ENCODE measurements around the gene TRIM54. TPM values are rescaled to one million over a fixed set of nuclear protein-coding genes. Genes with fewer than 3 reads are reported as not detected.

TRIM54 gene
- total RNA-seq, 6 donors from 2014 or later: 0.49 TPM; not detected in 5

GRCh38 chr2:27237341-27237945 lies 44.8 kb upstream of the TRIM54 start:
- no peak overlapping the region for H3K4me3 ChIP-seq
- no peaks in the 10 kb centered on the region for H3K4me1 ChIP-seq
- no peak for DNase-seq
- ATAC-seq (ENCODE audit: low FRiP score in 2 of 2): no peak
- 96 to 97% methylated on average over 10 to 15 of the region's 15 CpGs for WGBS, 2 donors
- H3K9me3 ChIP-seq: no peaks in the 10 kb centered on the region
- TF ChIP-seq POLR2A (IDR thresholded peaks at IDR 0.05): no peak
- no peak for TF ChIP-seq POLR2AphosphoS5 (IDR thresholded peaks at IDR 0.05)
- TF ChIP-seq, protein P1, sequence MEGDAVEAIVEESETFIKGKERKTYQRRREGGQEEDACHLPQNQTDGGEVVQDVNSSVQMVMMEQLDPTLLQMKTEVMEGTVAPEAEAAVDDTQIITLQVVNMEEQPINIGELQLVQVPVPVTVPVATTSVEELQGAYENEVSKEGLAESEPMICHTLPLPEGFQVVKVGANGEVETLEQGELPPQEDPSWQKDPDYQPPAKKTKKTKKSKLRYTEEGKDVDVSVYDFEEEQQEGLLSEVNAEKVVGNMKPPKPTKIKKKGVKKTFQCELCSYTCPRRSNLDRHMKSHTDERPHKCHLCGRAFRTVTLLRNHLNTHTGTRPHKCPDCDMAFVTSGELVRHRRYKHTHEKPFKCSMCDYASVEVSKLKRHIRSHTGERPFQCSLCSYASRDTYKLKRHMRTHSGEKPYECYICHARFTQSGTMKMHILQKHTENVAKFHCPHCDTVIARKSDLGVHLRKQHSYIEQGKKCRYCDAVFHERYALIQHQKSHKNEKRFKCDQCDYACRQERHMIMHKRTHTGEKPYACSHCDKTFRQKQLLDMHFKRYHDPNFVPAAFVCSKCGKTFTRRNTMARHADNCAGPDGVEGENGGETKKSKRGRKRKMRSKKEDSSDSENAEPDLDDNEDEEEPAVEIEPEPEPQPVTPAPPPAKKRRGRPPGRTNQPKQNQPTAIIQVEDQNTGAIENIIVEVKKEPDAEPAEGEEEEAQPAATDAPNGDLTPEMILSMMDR (IDR thresholded peaks at IDR 0.05): no peak
- no peak for TF ChIP-seq EP300 (IDR thresholded peaks at IDR 0.05)
- H3K36me3 ChIP-seq: peaks cover 42 to 100% (median 100%) of the 10 kb centered on the region in 4 donors
- H3K27me3 ChIP-seq: no peaks in the 10 kb centered on the region
- no peak overlapping the region for H3K27ac ChIP-seq

DNA sequence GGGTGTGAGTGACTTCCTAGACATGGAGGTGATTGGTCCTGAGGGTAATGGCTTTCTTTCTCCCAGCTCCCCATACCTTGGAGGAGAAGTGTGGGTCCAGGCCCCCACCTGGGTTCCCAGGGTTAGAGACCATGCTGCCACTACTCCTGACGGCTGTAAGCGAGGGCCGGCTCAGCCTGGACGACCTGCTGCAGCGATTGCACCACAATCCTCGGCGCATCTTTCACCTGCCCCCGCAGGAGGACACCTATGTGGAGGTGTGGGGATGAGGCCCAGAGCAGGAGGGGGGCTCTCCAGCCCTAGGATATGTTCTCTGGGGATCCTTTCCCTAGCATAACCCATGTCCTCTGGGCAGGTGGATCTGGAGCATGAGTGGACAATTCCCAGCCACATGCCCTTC lies 43.3 kb upstream of the TRIM54 start:
- no peaks in the 10 kb centered on the region for H3K4me1 ChIP-seq
- no peak overlapping the region for H3K4me3 ChIP-seq
- no peak overlapping the region for H3K27ac ChIP-seq
- H3K36me3 ChIP-seq: peaks cover 31 to 100% (median 99%) of the 10 kb centered on the region in 4 donors
- TF ChIP-seq, protein P1 (IDR thresholded peaks at IDR 0.05): no peak
- no peak for TF ChIP-seq EP300 (IDR thresholded peaks at IDR 0.05)
- H3K9me3 ChIP-seq: no peaks in the 10 kb centered on the region
- ATAC-seq (ENCODE audit: low FRiP score in 2 of 2) (no peak), DNase-seq (no peak)
- H3K27me3 ChIP-seq: no peaks in the 10 kb centered on the region
- 94 to 100% methylated on average over 6 to 7 of the region's 8 CpGs for WGBS, 2 donors

GRCh38 chr2:27240406-27240805 lies 41.8 kb upstream of the TRIM54 start:
- no peaks in the 10 kb centered on the region for H3K9me3 ChIP-seq
- H3K27me3 ChIP-seq: no peaks in the 10 kb centered on the region
- WGBS, 2 donors: 96 to 97% methylated on average over 9 of the region's 9 CpGs
- H3K27ac ChIP-seq: no peak overlapping the region
- ATAC-seq (ENCODE audit: low FRiP score in 2 of 2) (no peak), DNase-seq (no peak)
- peaks cover 22 to 91% (median 89%) of the 10 kb centered on the region in 4 donors for H3K36me3 ChIP-seq
- no peak overlapping the region for H3K4me3 ChIP-seq
- no peaks in the 10 kb centered on the region for H3K4me1 ChIP-seq
- TF ChIP-seq EP300 (IDR thresholded peaks at IDR 0.05): no peak

GRCh38 chr2:27241761-27242613 lies 40.2 kb upstream of the TRIM54 start:
- TF ChIP-seq POLR2AphosphoS5 (IDR thresholded peaks at IDR 0.05): no peak
- no peak for TF ChIP-seq POLR2A (IDR thresholded peaks at IDR 0.05)
- no peak for TF ChIP-seq EP300 (IDR thresholded peaks at IDR 0.05)
- TF ChIP-seq, protein P1 (IDR thresholded peaks at IDR 0.05): no peak
- no peaks in the 10 kb centered on the region for H3K9me3 ChIP-seq
- H3K27ac ChIP-seq: no peak overlapping the region
- no peak overlapping the region for H3K4me3 ChIP-seq
- no peaks in the 10 kb centered on the region for H3K4me1 ChIP-seq
- no peak for DNase-seq
- no peak for ATAC-seq (ENCODE audit: low FRiP score in 2 of 2)
- 86 to 87% methylated on average over 20 to 24 of the region's 24 CpGs for WGBS, 2 donors
- no peaks in the 10 kb centered on the region for H3K27me3 ChIP-seq
- H3K36me3 ChIP-seq: peaks cover 14 to 76% (median 73%) of the 10 kb centered on the region in 4 donors

GRCh38 chr2:27242614-27242951 lies 39.6 kb upstream of the TRIM54 start:
- TF ChIP-seq, protein P1 (IDR thresholded peaks at IDR 0.05): no peak
- TF ChIP-seq EP300 (IDR thresholded peaks at IDR 0.05): no peak
- no peak for TF ChIP-seq POLR2AphosphoS5 (IDR thresholded peaks at IDR 0.05)
- no peak for TF ChIP-seq POLR2A (IDR thresholded peaks at IDR 0.05)
- WGBS, 2 donors: 96 to 99% methylated on average over 14 to 16 of the region's 16 CpGs
- H3K27me3 ChIP-seq: no peaks in the 10 kb centered on the region
- no peaks in the 10 kb centered on the region for H3K4me1 ChIP-seq
- no peak overlapping the region for H3K27ac ChIP-seq
- no peaks in the 10 kb centered on the region for H3K9me3 ChIP-seq
- DNase-seq (no peak), ATAC-seq (ENCODE audit: low FRiP score in 2 of 2) (peak in 1 of 2 donors; percentile 23)
- peaks cover 10 to 70% (median 68%) of the 10 kb centered on the region in 4 donors for H3K36me3 ChIP-seq
- H3K4me3 ChIP-seq: no peak overlapping the region

All from upper lobe of left lung (tissue), 6 donors.